Testis (tissue), 3 donors: ENCODE results near the gene CCL27. TPM values are rescaled to one million over a fixed set of nuclear protein-coding genes. Genes with fewer than 3 reads are reported as not detected.

Experiments used
- DNase-seq: peaks from one replicate; pipeline ENCODE4 v3.0.0-alpha.2; 2019
- H3K27ac ChIP-seq, 2 donors: fragments of 200-600 bp; sonication (generic); one replicate each; pipeline ENCODE4 v1.5.1; 2019
- H3K27me3 ChIP-seq: fragments of 200-600 bp; sonication (generic); one replicate; pipeline ENCODE4 v1.5.1; 2019
- H3K36me3 ChIP-seq: fragments of 200-600 bp; sonication (generic); one replicate; pipeline ENCODE4 v1.5.1; 2017; ENCODE audit warnings: low read depth; ENCODE audit errors: missing control alignments
- H3K4me1 ChIP-seq: fragments of 200-600 bp; sonication (generic); one replicate; pipeline ENCODE4 v1.5.1; 2019
- H3K4me3 ChIP-seq, 2 donors: fragments of 200-600 bp; sonication (generic); one replicate each; pipeline ENCODE4 v1.5.1; 2017 to 2019
- H3K9me3 ChIP-seq: fragments of 200-600 bp; sonication (generic); one replicate; pipeline ENCODE4 v1.5.1; 2017
- POLR2A ChIP-seq: fragments of 450-650 bp; IDR thresholded peaks from one replicate; pipeline ENCODE4 v1.6.1; 2017; ENCODE audit warnings: antibody characterized with exemption, mild to moderate bottlenecking, moderate library complexity
- WGBS, 2 donors: methylation state at CpG; one replicate each; pipeline ENCODE4 v1.1.5; 2018; 5-methylcytosine and 5-hydroxymethylcytosine counted together
- intact Hi-C: fragments of 100-400 bp; cut with DNase I; formaldehyde crosslinking; loops from one replicate; pipeline ENCODE4 v1.15.1; 2023; ENCODE audit warnings: low total_unique reads
- polyA plus RNA-seq: library from polyadenylated mRNA; stranded (reverse); fragments of 350-450 nt; fragmentation: Illumina TruSeq; extraction: RNeasy Lipid Tissue Mini Kit (QIAGEN cat#74804); gene quantifications from one replicate; pipeline ENCODE4 v1.2.3, GENCODE V29; 2014; ENCODE audit warnings: low read depth, low replicate concordance; ENCODE audit not compliant: insufficient read depth
- total RNA-seq, 2 donors: library from RNA; depleted of rRNA; stranded (reverse); fragments of >200 nt; gene quantifications; one replicate each; pipeline ENCODE4 v1.2.3, GENCODE V29; 2016
- TF ChIP-seq, protein P1 (sequence below), 3 experiments: fragments of 450-650 bp in 2 of 3; fragments of 200-600 bp in 1 of 3; sonication (generic) in 1 of 3; IDR thresholded peaks; one replicate each; pipeline ENCODE4 v1.5.1; 2016 to 2019; ENCODE audit warnings: antibody characterized with exemption in 3 of 3, mild to moderate bottlenecking in 2 of 3, moderate library complexity in 1 of 3

Gene CCL27
- total and polyA plus RNA-seq, 3 donors from 2014 or later, result 1.4 to 3.1 TPM; not detected in 1

DNA sequence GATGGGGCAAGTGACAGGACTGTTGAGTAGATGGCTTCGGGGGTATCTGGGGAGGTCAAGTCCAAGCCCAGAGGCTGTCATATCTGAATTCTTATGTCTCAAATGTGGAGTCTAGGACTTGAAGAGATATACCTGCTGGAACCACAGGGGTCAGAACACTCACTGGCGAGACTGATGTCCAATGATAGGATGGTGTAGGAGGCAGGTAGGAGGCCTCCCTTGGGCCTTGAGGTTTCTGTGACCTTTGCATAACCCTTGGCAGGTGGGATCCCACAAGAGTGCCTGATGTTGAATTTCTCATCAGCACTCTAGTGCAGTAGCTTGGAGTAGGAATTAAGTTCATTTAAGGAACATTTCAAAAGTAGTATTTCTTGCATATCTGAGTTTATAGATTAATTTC lies 44.7 kb upstream of the CCL27 start:
- 75 to 87% methylated on average over 2 of the region's 2 CpGs for WGBS, 2 donors
- TF ChIP-seq, protein P1, sequence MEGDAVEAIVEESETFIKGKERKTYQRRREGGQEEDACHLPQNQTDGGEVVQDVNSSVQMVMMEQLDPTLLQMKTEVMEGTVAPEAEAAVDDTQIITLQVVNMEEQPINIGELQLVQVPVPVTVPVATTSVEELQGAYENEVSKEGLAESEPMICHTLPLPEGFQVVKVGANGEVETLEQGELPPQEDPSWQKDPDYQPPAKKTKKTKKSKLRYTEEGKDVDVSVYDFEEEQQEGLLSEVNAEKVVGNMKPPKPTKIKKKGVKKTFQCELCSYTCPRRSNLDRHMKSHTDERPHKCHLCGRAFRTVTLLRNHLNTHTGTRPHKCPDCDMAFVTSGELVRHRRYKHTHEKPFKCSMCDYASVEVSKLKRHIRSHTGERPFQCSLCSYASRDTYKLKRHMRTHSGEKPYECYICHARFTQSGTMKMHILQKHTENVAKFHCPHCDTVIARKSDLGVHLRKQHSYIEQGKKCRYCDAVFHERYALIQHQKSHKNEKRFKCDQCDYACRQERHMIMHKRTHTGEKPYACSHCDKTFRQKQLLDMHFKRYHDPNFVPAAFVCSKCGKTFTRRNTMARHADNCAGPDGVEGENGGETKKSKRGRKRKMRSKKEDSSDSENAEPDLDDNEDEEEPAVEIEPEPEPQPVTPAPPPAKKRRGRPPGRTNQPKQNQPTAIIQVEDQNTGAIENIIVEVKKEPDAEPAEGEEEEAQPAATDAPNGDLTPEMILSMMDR (IDR thresholded peaks at IDR 0.05), result no peak
- TF ChIP-seq POLR2A, result no peak
- intact Hi-C loops, result loop anchor here (10.0 kb wide), 1 partner anchor 92 kb away; the partner anchor contains the start of gene RPP25L
- Histone ChIP-seq H3K4me3 (no peak overlapping the region), H3K27me3 (no peaks in the 10 kb centered on the region), H3K4me1 (peaks cover 5% of the 10 kb centered on the region), H3K27ac (no peak overlapping the region), H3K36me3 (no peaks in the 10 kb centered on the region), H3K9me3 (no peaks in the 10 kb centered on the region)
- peak; percentile 4 for DNase-seq

DNA sequence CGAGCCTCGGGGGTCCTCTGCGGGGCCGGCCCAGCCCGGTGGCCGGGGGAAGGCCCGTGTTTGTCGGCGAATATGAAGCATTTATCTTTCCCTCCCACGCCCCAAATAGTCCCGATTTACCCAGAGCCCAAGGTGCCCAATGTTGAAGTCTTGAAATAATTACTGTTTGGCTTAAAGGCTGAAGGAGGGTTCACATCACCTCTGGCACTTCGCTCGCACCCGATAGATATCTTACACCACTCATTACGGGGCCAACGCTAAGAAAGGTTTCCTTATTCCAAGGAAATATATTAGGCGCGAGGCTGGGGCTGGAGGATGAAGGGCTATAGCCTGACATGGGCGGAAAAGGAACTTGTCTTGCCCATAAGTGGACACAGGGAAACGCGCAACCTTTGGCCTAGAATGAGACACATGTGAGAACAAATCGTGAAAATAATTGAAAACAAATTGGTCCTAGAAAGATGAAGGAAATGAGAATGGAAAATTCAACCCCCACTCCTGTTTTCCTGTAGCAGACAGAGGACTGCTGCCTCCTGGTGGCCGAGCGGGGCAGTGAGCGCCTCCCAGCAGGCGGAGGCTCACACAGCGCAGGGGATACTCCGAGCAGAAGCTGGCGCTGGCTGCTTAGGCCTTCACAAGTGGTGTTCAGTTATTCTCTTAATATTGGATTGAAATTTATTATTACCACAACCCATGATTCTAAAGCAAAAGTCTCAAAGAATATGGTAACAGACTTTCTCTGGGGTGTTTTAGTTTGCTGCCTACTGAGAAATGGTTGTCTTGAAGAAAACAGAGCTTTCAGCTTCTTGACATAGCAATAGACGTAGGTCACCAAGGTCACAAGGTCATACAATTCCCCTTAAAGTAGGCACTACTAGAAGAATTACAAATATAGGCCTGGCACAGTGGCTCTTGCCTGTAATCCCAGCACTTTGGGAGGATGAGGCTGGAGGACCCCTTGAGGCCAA lies 39.6 kb upstream of the CCL27 start:
- Histone ChIP-seq H3K9me3 (no peaks in the 10 kb centered on the region), H3K4me1 (no peaks in the 10 kb centered on the region), H3K27ac (peak overlapping the region; percentile 9 to 63), H3K4me3 (peak overlapping the region; percentile 60 to 78), H3K27me3 (no peaks in the 10 kb centered on the region), H3K36me3 (no peaks in the 10 kb centered on the region)
- TF ChIP-seq, protein P1 (IDR thresholded peaks at IDR 0.05), result peak; percentile 83 to 96 (median 96)
- no peak for TF ChIP-seq POLR2A
- intact Hi-C loops, result loop anchor here (10.0 kb wide), 1 partner anchor 87 kb away; the partner anchor contains the start of gene RPP25L
- WGBS, 2 donors, result 1 to 2% methylated on average over 26 to 30 of the region's 30 CpGs
- peak; percentile 92 for DNase-seq

DNA sequence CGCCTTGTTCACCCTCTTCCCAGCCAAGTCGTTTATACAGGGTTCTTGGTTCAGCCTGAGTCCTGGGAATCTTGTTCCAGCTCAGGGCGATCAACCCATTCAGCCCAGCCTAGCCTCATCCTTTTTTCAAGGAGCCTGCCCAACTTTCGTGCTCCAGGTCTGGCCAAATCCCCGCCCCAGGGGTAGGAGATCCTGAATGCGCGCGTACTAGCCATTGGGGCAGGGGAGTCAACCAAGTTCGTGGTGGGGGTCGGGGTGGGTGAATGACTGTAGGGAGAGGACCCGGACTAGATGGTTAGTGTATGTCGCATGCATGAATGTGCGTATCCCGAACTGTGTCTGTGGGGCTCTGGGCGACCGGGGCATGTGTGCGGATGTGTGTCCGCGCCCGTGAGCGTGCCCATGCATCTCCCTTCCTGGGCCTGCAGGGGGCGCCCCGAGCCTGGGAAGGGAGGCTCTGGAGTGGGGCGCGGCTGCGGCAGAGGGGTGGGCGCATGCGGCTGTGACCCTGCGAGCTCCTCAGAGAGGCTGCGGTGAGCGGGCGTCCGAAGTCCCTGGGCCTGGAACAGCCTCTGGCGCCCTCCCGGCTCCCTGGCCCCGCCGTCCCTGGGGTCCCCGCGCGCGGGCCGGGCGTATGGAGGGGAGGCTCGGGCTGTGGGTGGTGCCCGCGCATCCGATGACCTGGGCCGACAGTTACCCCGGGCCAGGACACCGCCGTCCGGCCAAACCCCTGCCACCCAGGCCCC lies 38.7 kb upstream of the CCL27 start:
- 11 to 22% methylated on average over 7 to 32 of the region's 52 CpGs for WGBS, 2 donors
- TF ChIP-seq, protein P1 (IDR thresholded peaks at IDR 0.05), result peak; percentile 80 to 92 (median 84)
- no peak for TF ChIP-seq POLR2A
- H3K4me3 ChIP-seq, result peak overlapping the region; percentile 60 to 78
- intact Hi-C loops, result loop anchor here (10.0 kb wide), 1 partner anchor 86 kb away; the partner anchor contains the start of gene RPP25L
- peak; percentile 85 for DNase-seq
- H3K36me3 ChIP-seq, result no peaks in the 10 kb centered on the region
- H3K4me1 ChIP-seq, result no peaks in the 10 kb centered on the region
- no peaks in the 10 kb centered on the region for H3K27me3 ChIP-seq
- no peaks in the 10 kb centered on the region for H3K9me3 ChIP-seq
- H3K27ac ChIP-seq, result peak overlapping the region; percentile 9 to 63

DNA sequence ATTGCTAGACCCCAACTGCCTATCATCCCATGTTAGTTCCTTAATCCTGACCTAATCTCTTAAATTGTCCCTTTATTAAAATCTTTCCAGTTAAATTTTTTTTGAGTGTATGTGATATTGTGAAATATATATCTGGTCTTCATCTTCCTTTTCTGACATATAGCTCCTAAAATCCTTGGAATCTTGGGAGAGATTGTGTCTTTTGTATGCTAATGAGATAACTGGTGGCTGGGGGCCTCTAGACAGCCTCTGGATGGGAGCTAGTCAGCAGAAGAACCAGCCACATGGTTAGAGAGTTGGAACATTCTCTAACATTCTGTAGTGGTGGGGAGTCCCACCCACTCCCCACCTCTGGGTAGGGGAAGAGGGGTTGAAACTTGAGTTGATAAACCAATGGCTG lies 32.4 kb upstream of the CCL27 start:
- Histone ChIP-seq H3K4me3 (no peak overlapping the region), H3K27me3 (no peaks in the 10 kb centered on the region), H3K36me3 (no peaks in the 10 kb centered on the region), H3K4me1 (no peaks in the 10 kb centered on the region), H3K9me3 (no peaks in the 10 kb centered on the region), H3K27ac (no peak overlapping the region)
- no peak for TF ChIP-seq POLR2A
- TF ChIP-seq, protein P1 (IDR thresholded peaks at IDR 0.05), result no peak
- no peak for DNase-seq
- intact Hi-C loops, result loop anchor here (5.0 kb wide), 1 partner anchor 233 kb away; no protein-coding TSS in a partner anchor
